ENCODE measurements around the gene GCH1.
"Not testable (repeated sequence)": the region's sequence is repeated elsewhere in the genome, so short reads cannot be mapped to it uniquely, and the experiment has no call there.

The GCH1 gene

DNA sequence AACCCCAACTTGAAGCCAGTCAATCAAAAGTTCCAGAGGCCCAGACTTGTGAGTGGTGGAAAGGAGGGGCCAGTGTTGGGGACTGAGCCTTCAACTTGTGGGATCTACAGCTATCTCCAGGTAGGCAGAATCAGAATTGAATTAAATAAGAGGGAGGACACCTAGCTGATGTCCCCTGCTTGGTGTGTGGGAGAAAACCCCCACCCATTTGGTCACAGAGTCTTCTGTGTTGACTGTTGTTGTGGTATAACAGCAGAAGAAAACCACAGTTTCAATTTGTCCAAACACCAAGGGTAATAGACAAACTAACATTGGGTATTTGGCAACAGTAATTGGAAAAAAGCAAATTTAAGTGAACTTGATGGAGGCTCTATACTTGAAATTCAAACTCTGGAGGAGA is 3.4 kb upstream of the GCH1 start:
- DNase-seq, result no peak

DNA sequence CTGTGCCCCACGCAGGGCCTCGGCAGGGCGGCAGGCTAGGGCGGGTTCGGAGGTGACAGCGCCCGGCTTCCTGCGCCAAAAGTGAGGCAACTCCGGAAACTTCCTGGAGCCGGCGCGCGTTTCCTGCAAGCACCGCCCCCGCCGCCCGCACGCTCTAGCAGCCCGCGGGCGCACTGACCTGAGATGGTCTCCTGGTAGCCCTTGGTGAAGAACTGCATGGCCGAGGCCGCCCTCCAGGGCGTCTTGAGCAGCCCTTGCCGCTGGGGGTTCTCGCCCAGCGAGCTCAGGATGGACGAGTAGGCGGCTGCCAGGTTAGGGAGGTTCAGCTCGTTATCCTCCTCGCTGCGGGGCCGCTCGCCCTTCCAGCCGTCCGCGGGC is 494 bp downstream of the GCH1 start:
- peak; percentile 63 for DNase-seq

DNA sequence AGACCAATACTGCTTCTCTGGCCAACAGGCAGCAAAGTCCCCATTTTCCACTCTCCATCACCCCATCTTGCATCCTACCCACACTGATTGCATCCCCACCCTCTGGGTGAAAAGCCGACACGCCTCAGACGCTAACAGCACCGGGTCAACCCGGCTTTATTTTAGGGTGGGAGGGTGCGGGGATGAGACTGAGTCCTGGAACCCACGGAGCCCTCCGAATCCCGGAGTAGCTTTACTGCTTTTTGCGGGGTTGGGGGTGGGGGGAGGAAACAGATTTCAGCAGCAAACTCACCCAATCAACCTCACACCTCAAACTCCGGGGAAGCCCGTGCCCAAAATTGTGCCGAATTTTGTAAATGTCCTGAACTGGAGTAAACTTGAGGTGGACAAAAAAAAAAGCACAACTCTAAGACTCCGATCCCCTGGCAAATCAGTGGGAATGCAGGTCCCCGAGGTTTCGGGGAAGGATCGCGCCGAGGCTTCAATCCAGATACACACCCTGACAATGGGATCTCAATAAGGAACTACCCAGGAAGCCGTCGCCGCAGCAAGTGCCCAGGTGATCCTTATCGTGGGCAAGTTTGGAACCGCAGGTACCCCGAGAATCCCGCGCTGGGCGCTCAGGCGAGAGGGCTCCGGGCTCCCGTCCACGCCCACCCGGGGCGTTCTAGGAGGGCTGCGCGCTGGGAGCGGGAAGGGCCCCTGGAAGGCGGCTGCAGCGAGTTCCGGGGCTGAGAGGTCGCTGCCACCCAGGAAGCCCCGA is 1.1 kb downstream of the GCH1 start:
- no peak for DNase-seq

DNA sequence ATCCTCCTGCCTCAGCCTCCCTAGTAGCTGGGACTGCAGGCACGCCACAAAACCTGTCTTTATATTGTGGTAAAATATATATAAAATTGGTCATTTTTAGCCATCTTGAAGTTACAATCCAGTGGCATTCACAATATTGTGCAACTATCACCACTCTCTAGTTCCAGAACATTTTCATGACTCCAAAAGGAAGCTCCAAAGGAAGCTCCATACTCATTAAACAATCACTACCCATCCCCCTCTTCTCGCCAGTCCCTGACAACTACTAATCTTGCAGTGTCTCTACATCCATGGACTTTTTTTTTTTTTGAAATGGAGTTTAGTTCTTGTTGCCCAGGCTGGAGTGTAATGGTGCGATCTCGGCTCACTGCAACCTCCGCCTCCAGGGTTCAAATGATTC is 3.1 kb downstream of the GCH1 start:
- DNase-seq, result no peak

DNA sequence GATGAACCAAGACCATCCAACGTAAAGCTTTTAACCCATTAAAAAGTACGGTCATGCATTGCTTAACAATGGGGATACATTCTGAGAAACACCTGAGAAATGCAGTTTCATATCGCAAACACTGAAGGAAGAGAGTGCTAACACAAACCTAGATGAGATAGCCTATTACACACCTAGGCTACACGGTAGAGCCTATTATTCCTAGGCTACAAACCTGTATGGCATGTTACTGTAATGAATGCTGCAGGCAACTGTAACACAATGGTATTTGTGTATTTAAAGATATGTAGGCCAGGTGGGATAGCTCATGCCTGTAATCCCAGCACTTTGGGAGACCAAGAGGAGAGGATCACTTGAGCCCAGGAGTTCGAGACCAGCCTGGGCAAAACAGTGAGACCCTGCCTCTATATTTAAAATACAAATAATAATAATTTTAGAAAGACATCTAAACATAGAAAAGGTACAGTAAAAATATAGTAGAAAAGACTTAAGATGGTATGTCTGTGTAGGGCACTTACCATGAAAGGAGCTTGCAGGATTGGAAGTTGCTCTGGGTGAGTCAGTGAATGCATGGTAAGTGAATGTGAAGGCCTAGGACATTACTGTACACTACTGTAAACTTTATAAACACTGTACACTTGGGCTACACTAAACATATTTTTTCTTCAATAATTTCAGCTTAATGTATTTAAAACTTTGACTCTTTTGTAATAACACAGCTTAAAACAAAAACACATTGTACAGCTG is 4.6 kb downstream of the GCH1 start:
- DNase-seq, result not testable (repeated sequence)

DNA sequence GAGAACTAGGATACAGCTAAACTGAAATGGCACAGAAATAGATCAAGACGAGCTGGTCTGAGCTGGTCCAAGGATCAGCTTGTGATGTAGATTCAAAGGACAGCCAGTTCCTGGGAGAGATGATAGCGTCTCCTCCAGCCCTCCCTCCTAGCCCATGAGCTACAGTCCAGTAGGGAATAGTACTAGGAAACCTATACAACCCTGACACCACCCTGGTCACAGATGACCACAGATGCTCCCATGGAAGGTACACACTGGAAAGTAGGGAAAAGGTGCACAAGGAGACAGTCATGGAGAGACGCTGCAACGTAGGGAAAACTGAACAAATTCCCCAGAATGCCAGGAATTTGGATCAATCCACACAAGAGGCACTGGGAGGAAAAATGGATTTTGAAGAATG is 6.9 kb downstream of the GCH1 start:
- DNase-seq, result no peak

DNA sequence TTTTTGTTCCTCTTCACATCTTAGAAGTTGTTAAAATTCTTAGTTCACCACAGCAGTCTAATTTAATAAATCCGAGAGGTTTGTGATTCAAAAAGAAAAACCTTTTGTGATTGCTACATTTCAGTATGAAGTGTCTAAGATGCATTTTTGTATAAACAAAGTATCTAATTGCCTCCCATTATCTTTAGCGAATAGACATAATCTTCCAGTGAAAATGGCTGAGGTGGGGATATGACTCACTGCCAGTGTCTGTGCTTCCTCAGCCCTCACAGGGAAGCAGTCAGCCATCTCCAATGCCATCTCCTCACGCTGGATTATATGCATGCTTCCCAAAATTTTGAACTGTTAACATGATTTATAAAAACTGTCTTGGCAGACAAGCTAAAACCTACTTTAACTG is 7.6 kb downstream of the GCH1 start:
- no peak for DNase-seq

DNA sequence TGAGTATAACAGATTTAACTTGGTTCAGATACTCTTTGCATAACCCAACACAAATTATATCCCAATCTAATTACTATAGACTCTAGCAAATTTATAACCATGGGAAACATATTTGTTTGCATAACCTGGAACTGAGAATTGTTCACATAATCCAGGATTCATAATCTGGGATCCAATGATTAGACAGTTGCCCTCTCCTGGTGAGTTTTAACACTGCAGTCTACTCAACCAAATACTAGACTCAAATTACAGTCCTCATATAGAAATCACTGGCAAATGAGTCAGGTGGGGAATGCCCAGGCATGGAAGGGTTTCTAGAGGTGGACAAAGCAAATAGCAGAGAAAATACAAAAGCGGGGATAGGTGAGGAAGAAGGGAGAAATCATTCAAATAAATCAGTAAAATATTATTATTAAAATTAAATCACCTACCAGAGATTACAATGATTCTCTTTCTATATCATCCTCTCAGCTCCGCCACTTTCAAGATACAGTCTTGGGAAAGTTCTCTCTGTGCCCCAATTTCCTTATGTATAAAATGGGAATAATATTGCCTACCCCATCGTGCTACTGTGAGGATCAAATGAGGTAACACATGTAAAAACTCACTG is 9.4 kb downstream of the GCH1 start:
- DNase-seq, result no peak

DNA sequence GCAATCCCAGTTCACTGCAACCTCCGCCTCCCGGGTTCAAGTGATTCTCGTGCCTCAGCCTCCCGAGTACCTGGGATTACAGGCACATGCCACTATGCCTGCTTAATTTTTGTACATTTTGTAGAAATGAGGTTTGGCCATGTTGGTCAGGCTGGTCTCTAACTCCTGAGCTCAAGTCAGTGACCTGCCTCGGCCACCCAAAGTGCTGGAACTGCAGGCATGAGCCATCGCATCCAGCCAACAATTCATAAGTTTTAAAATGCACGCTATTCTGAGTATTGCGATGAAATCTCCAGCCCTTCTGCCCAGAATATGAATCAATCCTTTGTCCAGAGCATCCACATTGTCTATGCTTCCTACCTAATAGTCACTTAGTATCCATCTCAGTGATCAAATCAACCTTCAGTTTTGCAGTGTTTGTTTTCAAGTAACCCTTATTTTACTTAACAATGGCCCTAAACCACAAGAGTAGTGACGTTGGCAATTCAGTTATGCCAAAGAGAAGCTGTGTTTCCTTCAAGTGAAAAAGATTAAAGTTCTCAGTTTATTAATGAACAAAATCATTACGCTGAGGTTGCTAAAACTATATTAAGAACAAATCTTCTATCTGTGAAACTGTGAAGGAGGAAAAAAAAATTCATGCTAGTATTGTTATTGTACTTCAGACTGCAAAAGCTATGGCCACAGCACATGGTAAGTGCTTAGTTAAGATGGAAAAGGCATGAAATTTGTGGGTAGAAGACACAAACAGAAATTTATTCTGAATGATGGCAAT is 11.0 kb downstream of the GCH1 start:
- no peak for DNase-seq

DNA sequence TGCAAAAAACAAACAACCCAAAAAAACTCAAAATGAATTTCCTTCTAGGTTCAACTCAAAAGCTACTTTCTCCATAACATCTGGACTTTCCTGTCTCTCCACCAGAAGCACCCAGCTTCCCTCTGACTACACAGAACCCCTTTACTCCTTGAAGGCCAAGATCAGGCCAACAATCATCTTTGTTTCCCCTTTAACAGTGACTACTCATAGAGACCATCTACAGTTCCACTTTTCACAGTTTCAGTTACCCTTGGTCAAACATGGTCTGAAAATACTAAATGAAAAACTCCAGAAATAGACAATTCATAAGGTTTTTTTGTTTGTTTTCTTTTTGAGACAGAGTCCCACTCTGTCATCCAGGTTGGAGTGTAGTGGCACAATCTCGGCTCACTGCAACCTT is 11.8 kb downstream of the GCH1 start:
- DNase-seq, result no peak

DNA sequence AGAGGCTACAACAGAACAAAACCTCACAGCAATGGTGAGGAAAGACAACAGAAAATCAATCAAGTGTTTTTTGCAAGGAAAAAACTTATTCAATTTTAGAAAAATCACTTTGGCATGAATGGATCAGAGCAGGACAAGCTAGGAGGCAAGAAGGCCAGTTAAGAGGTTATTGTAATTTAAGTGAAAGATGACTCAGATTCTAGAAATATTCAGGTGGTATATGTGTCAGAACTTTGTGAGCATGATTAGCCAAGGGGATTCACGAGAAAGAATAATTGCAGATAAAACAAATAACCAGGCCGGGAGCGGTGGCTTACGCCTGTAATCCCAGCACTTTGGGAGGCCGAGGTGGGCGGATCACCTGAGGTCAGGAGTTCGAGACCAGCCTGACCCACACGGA is 12.7 kb downstream of the GCH1 start:
- no peak for DNase-seq

DNA sequence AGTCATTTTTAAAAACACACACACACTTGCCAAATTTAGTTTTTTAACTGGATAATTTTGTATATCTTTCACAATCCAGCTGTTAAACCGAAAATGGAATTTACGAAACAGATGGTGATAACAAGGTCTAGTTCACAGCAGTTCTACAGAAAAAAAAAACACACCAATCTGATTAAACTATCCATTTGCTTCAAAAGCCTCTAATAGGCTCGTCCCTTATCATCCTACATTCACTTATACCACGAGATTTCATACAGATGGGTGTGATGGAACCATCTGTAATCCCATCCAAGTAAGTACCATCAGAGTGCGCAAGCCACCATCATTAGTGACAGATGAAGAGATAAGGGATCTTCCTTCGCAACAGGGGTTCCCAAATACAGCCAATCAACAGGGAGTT is 20.1 kb downstream of the GCH1 start:
- no peak for DNase-seq

DNA sequence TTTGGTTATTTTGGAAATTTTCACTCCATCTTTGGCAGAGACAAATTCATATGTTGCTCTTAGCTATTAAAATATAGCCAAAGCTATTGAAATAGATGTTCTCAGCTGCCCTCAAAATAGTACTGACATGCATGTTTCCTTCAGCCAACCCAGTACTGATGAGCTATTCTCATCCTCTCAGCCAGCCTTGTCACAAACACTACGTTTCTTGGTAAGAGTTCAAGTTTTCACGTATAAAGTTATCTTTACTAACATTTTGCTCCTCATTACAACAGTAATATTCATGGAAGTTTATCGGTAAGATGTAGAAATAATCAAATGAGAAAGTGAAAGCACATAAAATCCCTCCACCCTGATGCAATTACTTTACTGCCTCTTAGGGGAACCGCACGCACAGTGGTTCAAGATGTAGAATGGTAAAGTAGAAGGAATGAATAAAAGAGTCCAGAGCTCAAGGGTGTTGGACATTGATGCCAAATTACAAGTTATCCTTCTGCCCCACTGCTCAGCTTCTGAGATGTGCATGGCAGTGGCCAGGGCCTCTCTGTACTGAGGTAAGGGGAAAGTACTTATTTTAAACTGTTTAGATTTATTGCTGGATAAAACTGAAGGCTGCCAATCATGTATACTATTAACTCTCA is 20.7 kb downstream of the GCH1 start:
- no peak for DNase-seq

DNA sequence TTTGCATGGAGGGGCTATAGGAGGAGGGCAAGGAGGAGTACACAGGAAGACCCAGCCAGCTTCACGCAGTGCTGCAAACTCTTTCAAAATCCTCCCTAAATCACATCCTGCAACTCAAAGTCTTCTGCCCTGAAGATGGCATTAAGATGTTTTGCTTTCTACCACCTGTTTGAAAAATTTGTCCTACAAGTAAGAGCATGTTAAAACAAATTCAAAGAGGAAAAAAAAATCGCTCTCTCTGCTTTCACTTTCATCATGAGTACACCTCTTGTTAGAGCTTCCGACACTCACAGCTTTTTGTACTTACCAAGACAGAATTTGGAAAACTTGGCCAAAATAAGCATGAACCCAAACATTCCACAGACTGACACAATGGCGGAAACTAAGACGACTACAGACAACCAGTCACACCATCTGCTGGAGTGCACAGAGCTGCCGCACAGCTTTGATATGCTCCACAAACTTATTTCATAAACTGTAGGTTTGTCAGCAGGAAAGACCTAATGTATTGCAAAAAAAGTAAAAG is 21.3 kb downstream of the GCH1 start:
- DNase-seq, result no peak

DNA sequence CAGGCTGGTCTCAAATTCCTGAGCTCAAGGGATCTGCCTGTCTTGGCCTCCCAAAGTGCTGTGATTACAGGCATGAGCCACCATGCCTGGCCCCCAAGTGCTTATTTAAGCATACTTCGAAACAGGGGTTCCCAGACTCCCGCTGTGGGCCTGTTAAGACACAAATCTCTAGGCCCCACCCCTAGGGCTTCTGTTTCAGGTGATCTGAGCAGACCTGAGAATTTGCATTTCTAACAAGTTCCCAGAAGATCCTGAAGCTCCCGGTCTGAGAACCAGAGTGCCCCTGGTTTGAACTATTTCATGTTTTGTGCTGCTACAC is 25.0 kb downstream of the GCH1 start:
- no peak for DNase-seq

DNA sequence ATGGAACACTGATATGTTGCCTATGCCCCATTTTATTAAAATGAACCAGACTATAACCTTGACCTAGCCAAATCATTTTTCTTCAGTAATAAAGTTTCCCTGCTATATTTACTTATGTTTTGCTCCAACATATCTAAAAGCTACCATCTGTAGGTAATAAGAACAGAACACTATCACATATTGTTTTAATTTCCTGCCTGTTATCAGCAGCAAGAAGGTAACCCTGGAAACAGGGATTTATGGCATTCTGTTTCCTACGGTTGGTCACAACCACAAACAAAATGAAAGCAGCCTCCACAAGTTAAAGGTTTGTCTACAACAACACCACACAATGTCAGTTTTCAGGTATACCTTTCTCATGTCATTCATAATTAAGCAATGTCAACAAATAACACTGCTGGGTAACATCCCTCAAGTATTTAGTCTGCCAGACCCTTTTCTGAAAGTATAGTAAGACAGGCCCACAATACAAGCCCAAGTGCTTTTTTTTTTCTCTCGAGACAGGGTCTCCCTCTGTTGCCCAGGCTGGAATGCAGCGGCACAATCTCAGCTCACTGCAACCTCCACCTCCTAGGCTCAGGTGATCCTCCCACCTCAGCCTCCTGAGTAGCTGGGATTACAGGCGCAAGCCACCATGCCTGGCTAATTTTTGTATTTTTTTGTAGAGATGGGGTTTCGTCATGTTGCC is 25.5 kb downstream of the GCH1 start:
- no peak for DNase-seq

DNA sequence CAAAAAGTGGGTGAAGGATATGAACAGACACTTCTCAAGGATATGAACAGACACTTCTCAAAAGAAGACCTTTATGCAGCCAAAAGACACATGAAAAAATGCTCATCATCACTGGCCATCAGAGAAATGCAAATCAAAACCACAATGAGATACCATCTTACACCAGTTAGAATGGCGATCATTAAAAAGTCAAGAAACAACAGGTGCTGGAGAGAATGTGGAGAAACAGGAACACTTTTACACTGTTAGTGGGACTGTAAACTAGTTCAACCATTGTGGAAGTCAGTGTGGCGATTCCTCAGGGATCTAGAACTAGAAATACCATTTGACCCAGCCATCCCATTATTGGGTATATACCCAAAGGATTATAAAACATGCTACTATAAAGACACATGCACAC is 27.0 kb downstream of the GCH1 start:
- DNase-seq, result not testable (repeated sequence)

DNA sequence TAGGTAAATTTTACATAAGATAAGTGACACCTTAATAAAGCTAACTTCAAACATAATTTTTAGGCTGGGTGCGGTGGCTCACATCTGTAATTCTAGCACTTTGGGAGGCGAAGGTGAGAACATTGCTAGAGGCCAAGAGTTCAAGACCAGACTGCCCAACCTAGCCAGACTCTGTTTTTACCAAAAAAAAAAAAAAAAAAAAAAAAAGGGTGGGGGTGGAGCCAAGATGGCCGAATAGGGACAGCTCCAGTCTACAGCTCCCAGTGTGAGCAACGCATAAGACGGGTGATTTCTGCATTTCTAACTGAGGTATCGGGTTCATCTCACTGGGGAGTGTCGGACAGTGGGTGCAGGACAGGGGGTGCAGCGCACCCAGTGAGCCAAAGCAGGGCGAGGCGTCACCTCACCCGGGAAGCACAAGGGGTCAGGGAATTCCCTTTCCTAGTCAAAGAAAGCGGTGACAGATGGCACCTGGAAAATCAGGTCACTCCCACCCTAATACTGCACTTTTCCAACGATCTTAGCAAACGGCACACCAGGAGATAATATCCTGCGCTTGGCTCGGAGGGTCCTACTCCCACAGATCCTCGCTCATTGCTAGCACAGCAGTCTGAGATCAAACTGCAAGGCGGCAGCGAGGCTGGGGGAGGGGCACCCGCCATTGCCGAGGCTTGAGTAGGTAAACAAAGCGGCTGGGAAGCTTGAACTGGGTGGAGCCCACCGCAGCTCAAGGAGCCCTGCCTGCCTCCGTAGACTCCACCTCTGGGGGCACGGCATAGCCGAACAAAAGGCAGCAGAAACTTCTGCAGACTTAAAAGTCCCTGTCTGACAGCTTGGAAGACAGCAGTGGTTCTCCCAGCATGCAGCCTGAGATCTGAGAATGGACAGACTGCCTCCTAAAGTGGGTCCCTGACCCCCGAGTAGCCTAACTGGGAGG is 32.2 kb downstream of the GCH1 start:
- DNase-seq, result not testable (repeated sequence)

DNA sequence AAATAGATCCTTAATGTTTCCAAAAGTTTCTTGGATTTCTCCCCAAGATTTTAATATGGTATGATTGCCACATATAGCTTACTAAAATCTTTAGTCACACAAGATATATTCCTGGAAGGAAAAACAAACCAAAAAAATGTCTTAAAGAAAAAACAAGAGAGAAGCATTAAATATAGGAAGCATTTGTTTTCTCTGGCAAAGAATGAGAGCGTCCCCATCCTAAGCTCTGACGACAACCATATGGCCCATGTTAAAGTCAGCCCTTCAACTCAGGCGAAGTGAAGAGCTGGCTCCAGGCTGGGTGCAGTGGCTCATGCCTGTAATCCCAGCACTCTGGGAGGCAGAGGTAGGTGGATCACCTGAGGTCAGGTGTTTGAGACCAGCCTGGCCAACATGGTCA is 35.6 kb downstream of the GCH1 start:
- DNase-seq, result no peak

DNA sequence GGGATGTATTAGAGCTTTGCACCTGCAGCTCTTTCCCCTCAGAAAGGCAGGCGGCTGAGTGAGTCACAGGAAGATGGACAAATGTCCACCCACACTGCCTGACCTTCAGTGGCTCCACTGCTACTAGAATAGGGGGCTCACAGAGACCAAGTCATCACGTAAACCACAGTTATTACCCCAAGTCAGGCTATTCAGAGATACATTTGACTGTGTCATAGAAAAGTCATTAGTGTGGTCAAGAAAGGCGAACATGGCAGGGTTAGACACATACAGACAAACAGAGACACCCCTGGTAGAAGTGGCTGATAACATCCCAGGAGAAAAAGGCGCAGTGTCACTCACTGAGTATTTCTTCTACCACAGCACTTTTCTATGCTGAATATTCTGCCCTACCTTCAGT is 36.0 kb downstream of the GCH1 start:
- DNase-seq, result no peak

DNA sequence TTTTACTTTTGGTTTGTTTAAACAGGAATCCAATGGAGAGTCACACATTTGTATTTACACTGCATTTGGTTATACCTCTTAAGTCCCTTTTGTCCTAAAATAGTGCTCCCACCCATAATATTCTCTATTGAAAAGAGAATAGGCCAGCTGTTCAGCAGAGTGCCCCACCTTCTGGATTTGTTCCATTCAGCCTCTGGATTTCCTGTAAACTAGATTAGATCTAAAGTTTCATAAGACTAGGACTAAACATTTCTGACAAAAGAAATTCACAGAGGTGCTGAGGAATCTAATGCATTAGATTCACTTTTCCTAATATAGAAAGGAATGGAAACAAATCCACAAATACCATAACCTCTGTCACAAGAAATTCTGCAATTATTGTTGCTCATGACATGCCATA is 38.1 kb downstream of the GCH1 start:
- no peak for DNase-seq

Measured in GF-D8 (cell line).